ENCODE data around the gene LMNB1.

Gene LMNB1

GRCh38 chr5:126855266-126855665 lies 78.3 kb downstream of the LMNB1 start:
- no peak for DNase-seq (ENCODE audit: low spot score)

GRCh38 chr5:126857472-126858410 lies 80.8 kb downstream of the LMNB1 start:
- DNase-seq (ENCODE audit: low spot score) = no peak

DNA sequence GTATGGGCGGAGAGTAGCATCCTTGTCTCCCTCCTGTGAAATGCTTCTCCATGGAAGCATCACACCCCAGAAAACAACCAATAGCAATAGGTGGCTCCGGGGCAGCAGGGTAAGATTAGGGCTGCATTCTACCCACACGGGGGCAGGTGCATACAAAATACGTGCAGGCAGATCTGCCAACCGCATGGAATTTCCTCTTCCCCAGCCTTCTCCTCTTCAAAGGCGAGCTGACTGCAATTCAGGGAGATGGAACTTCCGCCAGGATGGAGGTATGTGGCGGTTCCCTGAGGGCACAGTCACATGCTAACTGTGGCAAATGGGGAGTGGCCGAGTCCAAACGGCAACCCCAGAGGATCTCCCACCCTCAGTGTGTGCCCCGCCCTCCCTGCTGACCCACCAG lies 81.5 kb downstream of the LMNB1 start:
- DNase-seq (ENCODE audit: low spot score) = no peak

GRCh38 chr5:126863402-126863801 lies 86.5 kb downstream of the LMNB1 start:
- no peak for DNase-seq (ENCODE audit: low spot score)

GRCh38 chr5:126864042-126864688 lies 87.2 kb downstream of the LMNB1 start:
- no peak for DNase-seq (ENCODE audit: low spot score)

- DNase-seq (ENCODE audit: low spot score) = no peak
Measured at GRCh38 chr5:126865299-126865698, 88.4 kb downstream of the LMNB1 start.

DNA sequence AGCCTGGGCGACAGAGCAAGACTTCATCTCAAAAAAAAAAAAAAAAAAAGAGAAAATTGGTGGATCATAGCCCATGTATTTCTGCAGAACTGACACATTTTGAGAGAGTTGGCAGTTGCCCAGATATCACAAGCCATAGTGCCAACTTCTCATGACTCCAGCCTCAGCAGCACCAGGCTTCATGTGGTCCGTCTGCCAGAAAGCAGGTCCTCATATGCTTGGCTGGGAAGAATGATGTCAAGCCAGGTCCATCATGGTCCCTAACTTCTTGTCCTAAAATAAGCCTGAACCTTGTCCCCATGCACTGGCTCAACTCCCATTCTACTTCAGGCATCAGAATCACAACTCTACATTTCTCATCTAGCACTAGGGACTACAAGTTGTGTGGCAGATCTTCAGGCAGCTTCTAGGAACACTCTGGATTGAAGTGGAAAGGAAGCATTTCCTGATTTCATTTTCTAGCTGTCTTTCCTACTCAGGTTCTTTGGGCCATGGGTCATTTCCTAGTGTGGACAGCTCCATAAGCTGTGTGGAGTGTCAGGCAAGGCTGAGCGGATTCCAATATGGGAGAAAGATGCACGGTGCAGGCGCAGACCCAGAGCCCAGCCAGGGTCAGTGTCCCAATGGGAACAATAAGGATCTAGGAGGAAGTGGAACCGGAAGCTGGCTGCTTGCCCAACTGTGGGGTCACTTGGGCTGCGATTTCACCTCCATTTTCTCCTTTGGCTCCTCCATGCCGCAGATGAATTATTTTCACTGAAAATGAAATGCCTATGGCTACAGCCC lies 90.1 kb downstream of the LMNB1 start:
- DNase-seq (ENCODE audit: low spot score) = no peak

DNA sequence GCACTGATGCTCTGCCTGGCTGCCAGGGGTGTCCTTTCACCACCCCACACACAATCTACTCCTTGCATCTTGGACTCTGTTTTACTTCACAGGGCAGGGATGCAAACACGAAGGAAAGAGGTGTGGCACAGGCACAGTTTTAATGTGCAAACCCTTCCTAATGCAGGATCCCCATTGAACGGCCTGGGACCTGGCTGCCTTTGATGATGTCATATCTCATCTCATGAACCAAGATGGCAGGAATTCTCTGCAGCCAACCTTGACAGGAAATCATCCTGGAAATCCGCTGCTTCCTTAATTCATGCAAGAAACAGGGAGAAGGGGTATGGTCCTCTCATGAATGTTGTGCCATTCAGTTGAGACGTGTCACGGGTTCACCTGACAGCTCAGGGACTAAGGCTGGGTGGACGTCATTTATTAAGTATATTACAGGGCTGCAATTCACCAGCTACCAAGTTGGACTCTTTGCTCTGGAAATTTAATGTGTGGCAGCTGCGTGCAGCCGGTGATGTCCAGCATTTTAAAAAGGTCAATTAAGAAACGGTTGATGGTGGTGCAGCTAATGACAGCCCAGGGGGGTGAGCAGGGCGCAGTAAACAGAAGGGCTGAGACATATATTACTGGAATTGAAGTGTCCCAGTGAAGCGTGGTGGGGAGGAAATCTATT lies 91.5 kb downstream of the LMNB1 start:
- DNase-seq (ENCODE audit: low spot score) = no peak

GRCh38 chr5:126869005-126869451 lies 92.1 kb downstream of the LMNB1 start:
- peak; percentile 61 for DNase-seq (ENCODE audit: low spot score)

GRCh38 chr5:126871441-126871840 lies 94.5 kb downstream of the LMNB1 start:
- no peak for DNase-seq (ENCODE audit: low spot score)

GRCh38 chr5:126872561-126873354 lies 95.8 kb downstream of the LMNB1 start:
- no peak for DNase-seq (ENCODE audit: low spot score)

- no peak for DNase-seq (ENCODE audit: low spot score)
Measured at GRCh38 chr5:126875303-126875785, 98.4 kb downstream of the LMNB1 start.

- DNase-seq (ENCODE audit: low spot score) = no peak
Measured at GRCh38 chr5:126877602-126878001, 100.7 kb downstream of the LMNB1 start.

DNA sequence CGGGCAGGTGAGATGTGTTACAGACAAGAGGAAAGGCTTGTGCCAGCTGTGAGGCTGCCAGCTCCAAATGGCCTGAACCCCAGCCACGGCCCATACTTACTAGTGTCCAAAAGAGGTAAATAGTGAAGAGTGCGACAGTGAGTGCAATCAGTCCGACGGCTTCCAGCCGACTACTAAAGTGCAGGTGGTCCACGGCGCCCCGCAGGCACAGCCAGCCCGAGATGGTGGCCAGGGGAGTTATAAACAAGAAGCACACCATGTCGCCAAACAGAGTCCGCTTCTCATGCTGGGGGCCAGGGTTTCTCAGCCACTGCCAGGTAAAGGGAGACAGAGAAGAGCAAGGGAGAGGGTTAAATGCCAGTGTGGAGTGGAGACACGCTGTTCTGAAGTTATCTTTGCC lies 101.1 kb downstream of the LMNB1 start:
- DNase-seq (ENCODE audit: low spot score) = no peak

GRCh38 chr5:126878634-126879033 lies 101.7 kb downstream of the LMNB1 start:
- no peak for DNase-seq (ENCODE audit: low spot score)

- no peak for DNase-seq (ENCODE audit: low spot score)
Measured at GRCh38 chr5:126881821-126882600, 105.1 kb downstream of the LMNB1 start.

DNA sequence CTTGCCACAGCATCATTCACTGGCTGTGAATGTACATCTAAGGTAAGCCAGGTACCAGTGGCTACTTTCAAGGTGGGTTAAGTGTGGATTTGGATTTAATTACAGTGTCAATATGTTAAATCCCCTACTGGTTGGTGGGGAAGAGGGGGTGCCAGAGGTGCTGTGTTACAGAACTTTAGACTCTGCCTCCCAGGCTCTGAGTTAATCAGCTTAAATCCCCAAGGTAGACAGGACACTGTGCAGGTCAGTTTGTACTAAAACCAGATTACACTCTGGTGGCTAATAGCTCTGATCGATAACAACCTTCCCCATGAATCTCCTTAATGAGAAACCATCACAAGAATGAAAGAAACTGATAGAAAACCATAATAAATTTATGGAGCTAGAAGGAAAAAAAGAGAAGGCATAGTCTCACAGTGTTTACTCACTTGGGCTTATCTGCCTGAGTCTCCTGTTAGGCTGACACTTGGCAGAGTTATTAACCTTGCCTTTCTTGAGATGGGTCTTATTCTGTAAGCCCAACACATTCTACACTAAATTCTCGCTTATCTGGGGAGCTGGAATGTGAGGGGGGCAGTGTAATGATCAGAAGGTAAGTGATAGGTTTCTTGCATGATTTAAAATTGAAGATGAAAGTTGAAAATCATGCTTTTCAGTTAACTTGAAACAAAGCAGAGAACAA lies 106.8 kb downstream of the LMNB1 start:
- DNase-seq (ENCODE audit: low spot score) = no peak

- DNase-seq (ENCODE audit: low spot score) = no peak
Measured at GRCh38 chr5:126884269-126884819, 107.4 kb downstream of the LMNB1 start.
